ENCODE results near the gene NPW. TPM values are rescaled to one million over a fixed set of nuclear protein-coding genes. Genes with fewer than 3 reads are reported as not detected.

Gene NPW
- total RNA-seq, 2 experiments from 2014 or later = 24.3 to 28.3 TPM

GRCh38 chr16:2016407-2016922 lies 3.1 kb upstream of the NPW start:
- POLR2A ChIA-PET = no interaction called here
- DNase-seq (peak; percentile 38), ATAC-seq (peak; percentile 24)
- Mint-ChIP-seq H3K27me3 (peaks cover 12% of the 10 kb centered on the region), H3K27ac (no peak overlapping the region), H3K9me3 (no peaks in the 10 kb centered on the region), H3K4me3 (no peak overlapping the region), H3K4me1 (ENCODE audit: low read depth) (peaks cover 5% of the 10 kb centered on the region), H3K36me3 (ENCODE audit: low read depth) (peaks cover under 1% of the 10 kb centered on the region)
- CTCF ChIA-PET = interaction anchor here (1.0 to 1.7 kb wide), 8 partner anchors 8 to 124 kb away, joined by 3 to 8 read pairs (median 4); partner anchors contain the start of gene PKD1
- intact Hi-C loops (cut with micrococcal nuclease) = no loop called here
- TF ChIP-seq CTCF (IDR thresholded peaks at IDR 0.05) = peak; percentile 69

GRCh38 chr16:2019921-2020831 lies 591 bp downstream of the NPW start:
- H3K4me3 Mint-ChIP-seq = peak overlapping the region; percentile 69
- intact Hi-C loops (cut with micrococcal nuclease) = no loop called here
- peaks cover 16% of the 10 kb centered on the region for H3K4me1 Mint-ChIP-seq (ENCODE audit: low read depth)
- no peaks in the 10 kb centered on the region for H3K9me3 Mint-ChIP-seq
- ChIA-PET CTCF (interaction anchor here (1.0 to 3.4 kb wide), 3 partner anchors 17 to 121 kb away, joined by 3 to 13 read pairs (median 5); no protein-coding TSS in a partner anchor), POLR2A (interaction anchor here (0.6 to 3.1 kb wide), 8 partner anchors 8 to 135 kb away, joined by 3 to 20 read pairs (median 5); partner anchors contain the start of genes RPS2 and TRAF7)
- DNase-seq (peak; percentile 57), ATAC-seq (no peak)
- TF ChIP-seq CTCF (IDR thresholded peaks at IDR 0.05) = no peak
- H3K27me3 Mint-ChIP-seq = peaks cover 18% of the 10 kb centered on the region
- peaks cover 4% of the 10 kb centered on the region for H3K36me3 Mint-ChIP-seq (ENCODE audit: low read depth)
- no peak overlapping the region for H3K27ac Mint-ChIP-seq

GRCh38 chr16:2022723-2023091 lies 3.1 kb downstream of the NPW start:
- CTCF ChIA-PET = interaction anchor here (0.6 to 3.8 kb wide), 18 partner anchors 9 to 236 kb away, joined by 3 to 46 read pairs (median 4); partner anchors contain the start of genes NTHL1, PKD1, TRAF7 and TSC2
- peaks cover 4% of the 10 kb centered on the region for H3K36me3 Mint-ChIP-seq (ENCODE audit: low read depth)

More at GRCh38 chr16:2022723-2023091, 3.1 kb downstream of the NPW start:
- H3K9me3 Mint-ChIP-seq = no peaks in the 10 kb centered on the region
- peak; percentile 26 for ATAC-seq
- peak overlapping the region; percentile 49 for H3K4me3 Mint-ChIP-seq
- peaks cover 25% of the 10 kb centered on the region for H3K27me3 Mint-ChIP-seq
- no peak for DNase-seq
- intact Hi-C loops (cut with micrococcal nuclease) = loop anchor here (2.0 kb wide), 1 partner anchor 118 kb away; no protein-coding TSS in a partner anchor
- H3K4me1 Mint-ChIP-seq (ENCODE audit: low read depth) = peaks cover 23% of the 10 kb centered on the region
- no peak overlapping the region for H3K27ac Mint-ChIP-seq
- no peak for TF ChIP-seq CTCF (IDR thresholded peaks at IDR 0.05)
- POLR2A ChIA-PET = interaction anchor here (0.7 to 2.4 kb wide), 8 partner anchors 18 to 132 kb away, joined by 3 to 12 read pairs (median 3); partner anchors contain the start of genes NTHL1, RPS2, TRAF7 and TSC2

Measured in activated CD8-positive, alpha-beta T cell treated with anti-CD3 and anti-CD28 coated beads for 36 hours (primary cell).